ENCODE results near the gene SF3B6. TPM values are rescaled to one million over a fixed set of nuclear protein-coding genes. Genes with fewer than 3 reads are reported as not detected.

The SF3B6 gene
- total and polyA plus RNA-seq, 9 of the 15 experiments (the other 6 are each of a cell fraction or from before 2014, with no cell fraction given): 146 to 591 (median 295) TPM

DNA sequence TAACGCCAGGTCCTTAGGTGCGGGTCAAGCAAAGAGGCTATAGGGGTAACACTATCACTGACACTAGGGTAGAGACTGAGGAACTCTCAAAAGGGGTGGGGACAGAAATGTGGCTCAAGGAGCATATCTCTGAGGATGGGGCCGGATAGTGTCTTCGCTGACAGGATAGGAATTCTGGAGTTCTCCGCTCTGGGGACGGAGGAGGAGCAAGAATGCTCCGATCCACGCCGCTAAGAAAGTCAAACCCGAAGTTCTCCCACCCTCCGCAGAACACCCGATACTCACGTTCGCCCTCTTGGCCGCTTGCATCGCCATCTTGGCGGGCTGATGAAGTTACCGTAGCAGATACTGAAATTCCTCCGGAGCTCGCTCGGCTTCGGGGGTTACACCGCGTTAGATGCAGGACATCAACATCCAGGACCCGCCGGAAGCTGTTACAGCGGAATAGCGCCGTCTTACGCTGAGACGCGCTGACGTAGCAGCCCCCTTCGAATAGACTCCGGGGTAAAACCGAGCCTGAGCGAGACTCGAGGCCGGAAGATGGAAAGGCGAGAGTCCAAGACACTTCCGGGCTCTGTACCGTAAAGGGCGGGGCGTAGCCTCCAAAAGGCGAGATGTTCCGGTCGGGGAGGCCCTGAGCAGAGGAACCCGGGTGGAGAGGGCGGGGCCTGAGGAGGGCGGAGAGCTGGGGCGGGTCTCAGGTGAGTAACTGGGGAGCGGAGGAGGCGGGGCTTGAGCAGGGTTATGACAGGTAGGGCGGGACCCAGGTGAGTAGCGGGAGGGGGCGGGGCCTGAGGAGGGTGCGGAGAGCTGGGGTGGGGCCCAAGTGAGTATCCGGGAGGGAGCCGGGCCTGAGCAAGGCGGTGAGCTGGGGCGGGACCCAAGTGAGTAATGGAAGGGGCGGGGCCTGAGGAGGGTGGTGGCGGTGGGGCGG lies at the start of gene SF3B6 (continued):
- TF ChIP-seq, protein P1, sequence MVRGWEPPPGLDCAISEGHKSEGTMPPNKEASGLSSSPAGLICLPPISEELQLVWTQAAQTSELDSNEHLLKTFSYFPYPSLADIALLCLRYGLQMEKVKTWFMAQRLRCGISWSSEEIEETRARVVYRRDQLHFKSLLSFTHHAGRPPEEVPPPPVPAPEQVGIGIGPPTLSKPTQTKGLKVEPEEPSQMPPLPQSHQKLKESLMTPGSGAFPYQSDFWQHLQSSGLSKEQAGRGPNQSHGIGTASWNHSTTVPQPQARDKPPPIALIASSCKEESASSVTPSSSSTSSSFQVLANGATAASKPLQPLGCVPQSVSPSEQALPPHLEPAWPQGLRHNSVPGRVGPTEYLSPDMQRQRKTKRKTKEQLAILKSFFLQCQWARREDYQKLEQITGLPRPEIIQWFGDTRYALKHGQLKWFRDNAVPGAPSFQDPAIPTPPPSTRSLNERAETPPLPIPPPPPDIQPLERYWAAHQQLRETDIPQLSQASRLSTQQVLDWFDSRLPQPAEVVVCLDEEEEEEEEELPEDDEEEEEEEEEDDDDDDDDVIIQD (CRISPR knock-in tag; IDR thresholded peaks at IDR 0.05): no peak
- TF ChIP-seq ZNF23 (CRISPR knock-in tag; IDR thresholded peaks at IDR 0.05) (no peak), JUNB (CRISPR knock-in tag; conservative IDR thresholded peaks at IDR 0.05) (no peak), HEY1 (CRISPR knock-in tag; IDR thresholded peaks at IDR 0.05; ENCODE audit: borderline replicate concordance) (no peak), BCLAF1 (IDR thresholded peaks at IDR 0.05; ENCODE audit: borderline replicate concordance in 1 of 2, control insufficient read depth in 1 of 2, low read depth in 2 of 2, low read length in 1 of 2) (peak in 1 of 2 experiments; percentile 99; a peak in 2 of 4 replicates), CHD2 (IDR thresholded peaks at IDR 0.05; ENCODE audit: low read depth, low read length) (no peak), CHAMP1 (IDR thresholded peaks at IDR 0.05) (peak; percentile 37; the same call in 1 of the 2 replicates), SRSF9 (IDR thresholded peaks at IDR 0.05; ENCODE audit: borderline replicate concordance, low read depth, low read length) (no peak), CBX1 (IDR thresholded peaks at IDR 0.05; ENCODE audit: low read depth) (peak; percentile 50; the same call in 1 of the 2 replicates), MAFK (IDR thresholded peaks at IDR 0.05; ENCODE audit: low read length) (peak; percentile 77), ZNF778 (CRISPR knock-in tag; IDR thresholded peaks at IDR 0.05) (no peak), ZFPM2 (CRISPR knock-in tag; IDR thresholded peaks at IDR 0.05) (no peak), NR2C1 (IDR thresholded peaks at IDR 0.05) (peak; percentile 97), NR2C1 (tag; IDR thresholded peaks at IDR 0.05) (peak; percentile 99), SMARCC2 (IDR thresholded peaks at IDR 0.05; ENCODE audit: low read depth) (0 out of 2 replicates have a peak, but pooled peaks have one; percentile 18)
- TF ChIP-seq, protein P2, sequence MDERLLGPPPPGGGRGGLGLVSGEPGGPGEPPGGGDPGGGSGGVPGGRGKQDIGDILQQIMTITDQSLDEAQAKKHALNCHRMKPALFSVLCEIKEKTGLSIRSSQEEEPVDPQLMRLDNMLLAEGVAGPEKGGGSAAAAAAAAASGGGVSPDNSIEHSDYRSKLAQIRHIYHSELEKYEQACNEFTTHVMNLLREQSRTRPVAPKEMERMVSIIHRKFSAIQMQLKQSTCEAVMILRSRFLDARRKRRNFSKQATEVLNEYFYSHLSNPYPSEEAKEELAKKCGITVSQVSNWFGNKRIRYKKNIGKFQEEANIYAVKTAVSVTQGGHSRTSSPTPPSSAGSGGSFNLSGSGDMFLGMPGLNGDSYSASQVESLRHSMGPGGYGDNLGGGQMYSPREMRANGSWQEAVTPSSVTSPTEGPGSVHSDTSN (CRISPR knock-in tag; IDR thresholded peaks at IDR 0.05; ENCODE audit: low read depth): no peak
- TF ChIP-seq, protein P2 (tag; conservative IDR thresholded peaks at IDR 0.05; ENCODE audit: low read depth): peak; percentile 45; the same call in 1 of the 2 replicates

All from K562 (cell line).